Measurements from ENCODE around the gene PLCD3. TPM values are rescaled to one million over a fixed set of nuclear protein-coding genes. Genes with fewer than 3 reads are reported as not detected.

The PLCD3 gene
- total and polyA plus RNA-seq, 2 of the 8 experiments (the other 6 are each of a cell fraction or from before 2014, with no cell fraction given): 26.5 to 48.1 TPM

- H3K9me3 ChIP-seq (ENCODE audit: insufficient read depth in 2 of 2, low read depth in 1 of 2, low read length in 1 of 2): no peaks in the 10 kb centered on the region
- CTCF ChIA-PET (ENCODE audit: partially characterized antibody): interaction anchor here (1.8 to 3.7 kb wide), 4 partner anchors 9 to 166 kb away, joined by 5 to 19 read pairs (median 16); partner anchors contain the start of gene PLCD3
- no peak for DNase-seq (ENCODE audit: low read depth in 1 of 2, low spot score in 2 of 2)
- no peak overlapping the region for H2BK15ac ChIP-seq (ENCODE audit: low read length)
- H3K23me2 ChIP-seq (ENCODE audit: low read depth, low read length): no peaks in the 10 kb centered on the region; the same call in 1 of the 2 replicates
- no peak overlapping the region for H2BK5ac ChIP-seq (ENCODE audit: low read depth, low read length)
- H3K14ac ChIP-seq (ENCODE audit: insufficient read length): no peak overlapping the region
- no peak overlapping the region for H3K27ac ChIP-seq (ENCODE audit: low read depth, low read length)
- POLR2A ChIA-PET (ENCODE audit: partially characterized antibody): interaction anchor here (1.6 kb wide), 1 partner anchor 65 kb away, joined by 4 read pairs; no protein-coding TSS in a partner anchor
- H3K56ac ChIP-seq (replicated peaks; ENCODE audit: insufficient read length, low read depth, low read length): no peak overlapping the region
- H2BK120ac ChIP-seq (replicated peaks; ENCODE audit: low read depth, low read length): no peak overlapping the region
- peaks cover 19 to 68% (median 49%) of the 10 kb centered on the region in 4 experiments for H3K36me3 ChIP-seq (ENCODE audit: control insufficient read depth in 2 of 4, insufficient read depth in 4 of 4, low read length in 3 of 4)
- H3K4me1 ChIP-seq (replicated peaks in 1 of 4; ENCODE audit: control insufficient read depth in 3 of 4, insufficient read depth in 4 of 4, low read length in 3 of 4): peaks cover 0 to 7% (median 0%) of the 10 kb centered on the region in 4 experiments; a peak in 3 of 7 replicates
- H3K4ac ChIP-seq (replicated peaks; ENCODE audit: insufficient read length, low read depth, low read length): no peak overlapping the region
- no peak for TF ChIP-seq RFX5 (IDR thresholded peaks at IDR 0.05; ENCODE audit: borderline replicate concordance, low read depth, low read length)
- no peak for TF ChIP-seq TCF12 (IDR thresholded peaks at IDR 0.05; ENCODE audit: low read depth, low read length)
- no peak overlapping the region for H2BK20ac ChIP-seq (ENCODE audit: low read length)
- no peak overlapping the region for H2AK5ac ChIP-seq (ENCODE audit: low read depth, low read length)
- H4K20me1 ChIP-seq (replicated peaks in 1 of 2; ENCODE audit: control insufficient read depth in 1 of 2, insufficient read depth in 2 of 2, low read length in 2 of 2): peaks cover 0 to 12% of the 10 kb centered on the region in 2 experiments
- H3K79me1 ChIP-seq (ENCODE audit: low read depth, low read length): no peaks in the 10 kb centered on the region; the same call in 1 of the 2 replicates
- H2AFZ ChIP-seq (ENCODE audit: low read length): no peak overlapping the region
- no peak overlapping the region for H4K5ac ChIP-seq (ENCODE audit: insufficient read length, low read depth, low read length)
- no peak overlapping the region for H3K23ac ChIP-seq (ENCODE audit: insufficient read length)
- H2BK12ac ChIP-seq (ENCODE audit: low read depth, low read length): no peak overlapping the region
- no peaks in the 10 kb centered on the region for H3K79me2 ChIP-seq (ENCODE audit: control insufficient read depth in 1 of 2, insufficient read depth in 2 of 2, low read length in 2 of 2)
- H4K8ac ChIP-seq (ENCODE audit: extremely low read depth, insufficient read depth, low read length): no peak overlapping the region
- H3K18ac ChIP-seq (ENCODE audit: extremely low read depth, low read length): no peak overlapping the region
- no peak for FAIRE-seq
- H3K9ac ChIP-seq (replicated peaks in 1 of 4; ENCODE audit: extremely low read depth in 1 of 4, low read depth in 3 of 4, low read length in 3 of 4): no peak overlapping the region
- WGBS, 2 experiments (ENCODE audit: extremely low coverage in 1 of 2, insufficient coverage in 1 of 2, insufficient read length in 1 of 2, insufficient replicate concordance in 2 of 2, low coverage in 1 of 2, low lambda C conversion rate in 2 of 2, missing lambda C conversion rate in 1 of 2): 94% methylated on average over 6 of the region's 6 CpGs; no CpG with 5 or more reads in 1 of the 2 experiments
- H3K27me3 ChIP-seq (replicated peaks in 1 of 4; ENCODE audit: control insufficient read depth in 3 of 4, extremely low read depth in 1 of 4, insufficient read depth in 3 of 4, low read length in 3 of 4): no peaks in the 10 kb centered on the region
- H3K4me2 ChIP-seq (ENCODE audit: insufficient read depth in 1 of 2, low read depth in 2 of 2, low read length in 2 of 2): no peak overlapping the region
- H4K91ac ChIP-seq (replicated peaks; ENCODE audit: insufficient read length, low read length): no peak overlapping the region
- no peak overlapping the region for H3K4me3 ChIP-seq (ENCODE audit: extremely low read depth in 1 of 4, insufficient read depth in 2 of 4, low read depth in 3 of 4, low read length in 4 of 4)
Measured at GRCh38 chr17:45086865-45087503, 45.3 kb downstream of the PLCD3 start.
